ENCODE measurements around the gene IL18R1.

The IL18R1 gene

DNA sequence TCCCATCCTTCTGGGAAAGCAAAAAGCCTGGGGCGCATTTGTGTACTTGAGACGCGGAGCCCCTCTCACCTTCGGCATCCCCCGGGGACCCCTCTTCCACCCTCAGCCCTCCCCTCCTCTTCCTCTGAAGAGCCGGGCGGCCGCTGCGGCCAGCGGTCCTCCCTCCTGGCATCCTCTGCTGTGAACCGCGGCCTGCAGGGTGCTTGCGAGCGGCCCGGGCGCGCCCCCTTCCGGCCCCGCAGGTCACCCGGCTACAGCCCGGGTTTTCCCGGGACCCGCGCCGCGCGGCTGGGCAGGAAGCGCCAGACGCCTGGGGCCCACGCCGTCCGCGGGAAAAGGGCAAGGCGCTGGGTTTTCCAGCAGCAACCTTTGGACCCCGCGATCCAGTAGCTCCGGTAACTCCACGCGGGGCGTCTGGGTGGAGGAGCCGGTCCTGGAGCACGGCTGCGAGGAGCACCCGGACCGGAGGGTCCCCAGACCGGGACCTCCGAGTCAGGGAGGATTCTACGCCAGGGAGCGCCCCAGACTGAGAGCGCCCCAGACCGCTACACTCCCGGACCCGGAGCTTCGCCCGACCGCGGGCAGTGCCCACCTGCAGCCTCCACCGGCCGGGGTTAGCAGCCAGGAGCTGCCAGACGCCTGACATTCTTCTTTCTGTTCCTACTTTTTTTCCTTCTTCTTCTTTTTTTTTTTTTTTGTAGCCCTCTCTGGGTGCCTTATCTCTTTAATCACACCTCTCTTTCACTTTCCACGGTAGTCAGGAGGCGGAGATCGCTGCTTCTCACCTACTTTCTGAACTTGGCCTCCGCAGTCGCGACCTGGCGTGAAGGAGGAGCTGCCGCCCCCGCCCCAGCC is at the start of gene IL18R1:
IL18R1 (plus strand) TSS at position 271 of the 855 bp plus-strand sequence. CDS start 6,865 bp downstream, outside the sequence.
- peak; percentile 85 for TF ChIP-seq CTCF (IDR thresholded peaks at IDR 0.05; ENCODE audit: low read depth, low read length, missing control alignments)

DNA sequence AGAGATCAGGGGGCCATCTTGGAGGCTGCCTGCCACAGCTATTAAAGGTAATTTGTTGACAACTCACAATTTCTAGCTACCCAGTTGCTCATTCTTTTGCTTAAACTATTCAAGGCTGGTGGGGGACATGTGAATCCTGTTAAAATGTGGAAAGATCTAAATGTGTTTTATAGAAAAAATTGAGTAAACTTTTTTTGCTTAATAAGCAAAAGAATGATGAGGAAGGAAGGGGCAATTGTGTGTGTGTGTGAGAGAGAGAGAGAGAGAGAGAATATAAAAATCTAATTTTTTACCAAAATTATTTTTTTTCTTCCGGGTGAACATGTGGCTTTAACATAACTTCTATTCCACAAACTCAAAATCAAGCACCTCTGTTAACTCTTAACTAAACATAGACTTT is 49.5 kb upstream of the IL18R1 start:
- DNase-seq (ENCODE audit: low read depth): no peak
- no peak overlapping the region for H3K4me3 ChIP-seq (ENCODE audit: low read depth, low read length)
- in situ Hi-C loops (cut with HindIII; ENCODE audit: low sequenced_read_pairs): no loop called here
- no peak for TF ChIP-seq CTCF (IDR thresholded peaks at IDR 0.05; ENCODE audit: low read depth, low read length, missing control alignments)

More for the DNA sequence above, at the start of gene IL18R1:
- DNase-seq (ENCODE audit: low read depth): peak; percentile 23
- H3K4me3 ChIP-seq (ENCODE audit: low read depth, low read length): peak within 1 kb of the TSS; percentile 76
- in situ Hi-C loops (cut with HindIII; ENCODE audit: low sequenced_read_pairs): no loop called here

DNA sequence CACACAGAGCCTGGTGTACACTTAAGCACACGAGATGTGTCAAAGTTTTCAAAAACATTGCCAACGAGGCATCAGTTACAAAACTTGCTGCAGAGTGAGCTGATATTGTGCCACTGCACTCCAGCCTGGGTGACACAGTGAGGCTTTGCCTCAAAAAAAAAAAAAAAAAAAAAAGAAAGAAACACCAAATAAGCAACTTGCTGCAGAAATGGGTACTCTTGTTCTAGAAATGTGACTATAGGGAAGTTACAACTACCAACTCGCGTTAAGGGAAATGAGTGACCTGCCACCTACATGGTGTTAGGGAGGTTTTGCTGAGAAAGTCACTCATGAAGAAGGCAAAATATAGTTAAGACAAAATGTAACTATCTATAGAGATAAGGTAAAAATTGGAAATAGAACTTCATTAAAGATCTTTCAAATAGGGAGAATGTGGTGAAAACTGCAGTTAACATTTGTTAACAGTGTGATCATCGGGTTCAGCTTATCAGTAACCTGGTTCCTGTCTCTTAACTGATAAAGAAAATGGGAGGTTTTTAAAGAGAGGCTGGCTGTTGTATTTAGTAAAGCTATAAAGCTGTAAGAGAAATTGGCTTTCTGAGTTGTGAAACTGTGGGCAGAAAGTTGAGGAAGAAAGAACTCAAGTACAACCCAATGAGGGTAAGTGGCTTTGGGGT is 44.5 kb upstream of the IL18R1 start, which contains the start of gene IL1RL1:
IL1RL1 (plus strand) TSS at position 600 of the 677 bp plus-strand sequence. CDS start 26,702 bp downstream, outside the sequence.
- H3K4me3 ChIP-seq (ENCODE audit: low read depth, low read length): no peak within 1 kb of the TSS
- TF ChIP-seq CTCF (IDR thresholded peaks at IDR 0.05; ENCODE audit: low read depth, low read length, missing control alignments): no peak
- in situ Hi-C loops (cut with HindIII; ENCODE audit: low sequenced_read_pairs): no loop called here
- DNase-seq (ENCODE audit: low read depth): no peak

- in situ Hi-C loops (cut with HindIII; ENCODE audit: low sequenced_read_pairs): no loop called here
- no peak for TF ChIP-seq CTCF (IDR thresholded peaks at IDR 0.05; ENCODE audit: low read depth, low read length, missing control alignments)
- peak; percentile 9 for DNase-seq (ENCODE audit: low read depth)
- H3K4me3 ChIP-seq (ENCODE audit: low read depth, low read length): no peak overlapping the region
Measured at GRCh38 chr2:102313025-102313424, 42.6 kb upstream of the IL18R1 start.

DNA sequence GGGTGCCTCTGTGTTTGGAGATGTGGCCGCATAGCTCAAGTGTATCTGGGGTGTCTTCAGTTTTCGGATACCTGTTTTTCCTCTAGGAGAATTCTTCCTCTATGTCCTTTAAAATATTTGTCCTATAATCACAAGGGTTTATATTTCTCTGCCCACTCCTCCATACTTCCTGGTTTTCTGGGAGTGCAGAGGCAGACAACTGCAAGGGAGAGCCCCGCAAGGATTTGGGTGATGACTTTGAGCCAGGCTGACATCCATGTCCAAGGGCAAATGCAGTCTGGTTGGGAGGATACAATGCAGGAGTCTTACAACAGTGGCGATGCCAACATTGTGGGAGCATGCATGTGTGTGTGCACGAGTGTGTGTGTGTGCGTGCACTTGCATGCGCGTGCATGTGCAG is 42.1 kb upstream of the IL18R1 start:
- DNase-seq (ENCODE audit: low read depth): no peak
- H3K4me3 ChIP-seq (ENCODE audit: low read depth, low read length): no peak overlapping the region
- in situ Hi-C loops (cut with HindIII; ENCODE audit: low sequenced_read_pairs): no loop called here
- TF ChIP-seq CTCF (IDR thresholded peaks at IDR 0.05; ENCODE audit: low read depth, low read length, missing control alignments): no peak

GRCh38 chr2:102313950-102314349 is 41.6 kb upstream of the IL18R1 start:
- in situ Hi-C loops (cut with HindIII; ENCODE audit: low sequenced_read_pairs): no loop called here
- no peak overlapping the region for H3K4me3 ChIP-seq (ENCODE audit: low read depth, low read length)
- no peak for TF ChIP-seq CTCF (IDR thresholded peaks at IDR 0.05; ENCODE audit: low read depth, low read length, missing control alignments)
- DNase-seq (ENCODE audit: low read depth): no peak
